DOHH2 (cell line): ENCODE data around the gene WDR27.

ENCODE experiments used
- H3F3A ChIP-seq: fragments of 200-600 bp; sonication (generic), shearing (Covaris generic); 2 replicates; pipeline ENCODE4 v1.6.0; 2016; ENCODE audit warnings: antibody characterized with exemption, mild to moderate bottlenecking; ENCODE audit not compliant: control insufficient read depth, insufficient read depth
- H3K27ac ChIP-seq: fragments of 200-600 bp; sonication (generic); 2 replicates; pipeline ENCODE4 v1.5.1; 2014; ENCODE audit warnings: low read depth, mild to moderate bottlenecking, low read length, moderate library complexity
- H3K27me3 ChIP-seq: fragments of 200-600 bp; sonication (generic); 2 replicates; pipeline ENCODE4 v1.6.1; 2014; ENCODE audit warnings: mild to moderate bottlenecking, low read length, mixed read lengths; ENCODE audit not compliant: control insufficient read depth
- H3K36me3 ChIP-seq: fragments of 200-600 bp; sonication (generic); 2 replicates; pipeline ENCODE4 v1.6.1; 2014; ENCODE audit warnings: mild to moderate bottlenecking, low read length, moderate library complexity, mixed read lengths; ENCODE audit not compliant: control insufficient read depth
- H3K4me1 ChIP-seq: fragments of 200-600 bp; sonication (generic); 2 replicates; pipeline ENCODE4 v1.6.1; 2014; ENCODE audit warnings: mild to moderate bottlenecking, low read length, mixed read lengths; ENCODE audit not compliant: control insufficient read depth
- H3K4me2 ChIP-seq: fragments of 200-600 bp; sonication (generic); 2 replicates; pipeline ENCODE4 v1.6.0; 2014; ENCODE audit warnings: mild to moderate bottlenecking, low read length, moderate library complexity
- H3K4me3 ChIP-seq: fragments of 200-600 bp; sonication (generic); 2 replicates; pipeline ENCODE4 v1.5.1; 2014; ENCODE audit warnings: mild to moderate bottlenecking, low read length, mixed read lengths
- H3K79me2 ChIP-seq: fragments of 200-600 bp; sonication (generic); 2 replicates; pipeline ENCODE4 v1.6.1; 2014; ENCODE audit warnings: mild to moderate bottlenecking, low read length, mixed read lengths; ENCODE audit not compliant: control insufficient read depth
- H3K9me2 ChIP-seq: fragments of 200-600 bp; sonication (generic); replicated peaks from 2 replicates; pipeline ENCODE4 v1.6.1; 2014; ENCODE audit warnings: mild to moderate bottlenecking, low read length, mixed read lengths; ENCODE audit not compliant: control insufficient read depth
- H3K9me3 ChIP-seq: fragments of 200-600 bp; sonication (generic); 2 replicates; pipeline ENCODE4 v1.6.1; 2014; ENCODE audit warnings: antibody characterized with exemption, low read length, mixed read lengths; ENCODE audit not compliant: control insufficient read depth, insufficient read depth
- H4K20me1 ChIP-seq: fragments of 200-600 bp; sonication (generic); 2 replicates; pipeline ENCODE4 v1.6.0; 2014; ENCODE audit warnings: low read depth, mild to moderate bottlenecking, antibody characterized with exemption, low read length, moderate library complexity; ENCODE audit not compliant: control insufficient read depth, insufficient read depth
- EZH2phosphoT487 ChIP-seq: fragments of 200-600 bp; sonication (generic); IDR thresholded peaks from 2 replicates; pipeline ENCODE4 v1.6.1; 2017; ENCODE audit warnings: borderline replicate concordance, mild to moderate bottlenecking, antibody characterized with exemption, low read length, moderate library complexity, mixed read lengths
- TF ChIP-seq, protein P1 (sequence below): fragments of 200-600 bp; sonication (generic); IDR thresholded peaks from one replicate; pipeline ENCODE4 v1.5.1; 2014; ENCODE audit warnings: antibody characterized with exemption, mild to moderate bottlenecking, low read depth, low read length; ENCODE audit not compliant: poor library complexity, severe bottlenecking

Gene WDR27

DNA sequence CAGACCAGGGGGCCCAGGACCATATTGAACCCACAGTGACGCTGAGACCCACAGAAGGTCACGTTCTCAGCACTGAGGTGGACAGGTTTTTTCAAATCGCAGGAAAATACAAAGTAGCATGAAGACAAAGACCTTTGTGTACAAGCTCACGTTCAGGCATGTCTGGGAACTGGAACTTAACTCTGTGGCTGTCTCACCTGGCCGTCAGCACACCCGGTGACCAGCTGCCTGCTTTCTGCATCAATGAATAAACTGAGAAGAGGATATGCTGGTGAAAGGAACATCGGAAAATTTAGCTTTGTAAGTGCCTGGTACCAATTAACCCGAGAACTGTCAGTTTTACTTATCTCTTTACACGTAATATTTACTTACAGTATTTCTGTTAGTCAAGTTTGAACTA, 36.5 kb downstream of the WDR27 start:
- peaks cover 63% of the 10 kb centered on the region for H3K36me3 ChIP-seq
- TF ChIP-seq EZH2phosphoT487, result no peak
- TF ChIP-seq, protein P1, sequence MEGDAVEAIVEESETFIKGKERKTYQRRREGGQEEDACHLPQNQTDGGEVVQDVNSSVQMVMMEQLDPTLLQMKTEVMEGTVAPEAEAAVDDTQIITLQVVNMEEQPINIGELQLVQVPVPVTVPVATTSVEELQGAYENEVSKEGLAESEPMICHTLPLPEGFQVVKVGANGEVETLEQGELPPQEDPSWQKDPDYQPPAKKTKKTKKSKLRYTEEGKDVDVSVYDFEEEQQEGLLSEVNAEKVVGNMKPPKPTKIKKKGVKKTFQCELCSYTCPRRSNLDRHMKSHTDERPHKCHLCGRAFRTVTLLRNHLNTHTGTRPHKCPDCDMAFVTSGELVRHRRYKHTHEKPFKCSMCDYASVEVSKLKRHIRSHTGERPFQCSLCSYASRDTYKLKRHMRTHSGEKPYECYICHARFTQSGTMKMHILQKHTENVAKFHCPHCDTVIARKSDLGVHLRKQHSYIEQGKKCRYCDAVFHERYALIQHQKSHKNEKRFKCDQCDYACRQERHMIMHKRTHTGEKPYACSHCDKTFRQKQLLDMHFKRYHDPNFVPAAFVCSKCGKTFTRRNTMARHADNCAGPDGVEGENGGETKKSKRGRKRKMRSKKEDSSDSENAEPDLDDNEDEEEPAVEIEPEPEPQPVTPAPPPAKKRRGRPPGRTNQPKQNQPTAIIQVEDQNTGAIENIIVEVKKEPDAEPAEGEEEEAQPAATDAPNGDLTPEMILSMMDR, result no peak
- no peaks in the 10 kb centered on the region for H3K9me2 ChIP-seq
- H3K79me2 ChIP-seq, result no peaks in the 10 kb centered on the region
- H3F3A ChIP-seq, result no peaks in the 10 kb centered on the region
- no peaks in the 10 kb centered on the region for H4K20me1 ChIP-seq
- H3K4me2 ChIP-seq, result no peak overlapping the region
- no peak overlapping the region for H3K4me3 ChIP-seq
- H3K4me1 ChIP-seq, result no peaks in the 10 kb centered on the region
- no peaks in the 10 kb centered on the region for H3K27me3 ChIP-seq
- no peak overlapping the region for H3K27ac ChIP-seq
- no peaks in the 10 kb centered on the region for H3K9me3 ChIP-seq

DNA sequence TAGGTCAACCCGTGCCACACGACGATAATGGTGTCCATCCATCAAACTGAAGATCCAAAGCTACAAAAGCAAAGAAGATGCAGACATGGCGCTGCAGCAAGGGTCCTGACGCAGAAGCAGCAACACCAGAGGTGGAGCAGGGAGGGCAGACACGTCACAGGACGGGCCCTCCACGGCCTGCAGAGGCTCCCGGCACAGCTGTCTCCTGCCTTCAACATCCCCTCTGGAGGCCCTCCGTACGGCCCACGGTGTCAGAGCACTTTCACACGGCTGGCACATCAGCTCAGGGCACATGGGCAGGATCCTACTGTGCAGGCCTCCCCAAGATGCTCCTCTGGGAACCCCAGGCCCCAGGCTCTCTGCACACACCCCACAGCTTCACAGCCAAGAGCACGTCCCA, 37.6 kb downstream of the WDR27 start:
- Histone ChIP-seq H3K9me3 (no peaks in the 10 kb centered on the region), H3K36me3 (peaks cover 62% of the 10 kb centered on the region), H4K20me1 (no peaks in the 10 kb centered on the region)

DNA sequence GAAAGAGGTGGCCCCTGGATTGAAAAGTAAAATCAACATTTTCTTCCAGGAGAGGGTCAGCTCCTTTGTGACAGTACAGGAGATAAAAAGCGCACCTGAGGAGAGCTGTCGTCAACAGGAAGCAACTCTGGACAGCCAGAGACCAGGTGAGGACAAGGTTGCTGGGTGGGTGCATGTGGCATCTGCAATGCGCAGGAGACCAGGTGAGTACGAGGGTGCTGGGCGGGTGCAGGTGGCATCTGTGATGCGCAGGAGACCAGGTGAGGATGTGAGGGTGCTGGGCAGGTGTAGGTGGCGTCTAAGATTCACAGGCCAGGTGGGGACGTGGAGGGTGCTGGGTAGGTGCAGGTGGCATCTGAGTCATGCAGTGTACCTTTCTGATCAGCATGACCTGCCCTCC, 38.4 kb downstream of the WDR27 start:
- Histone ChIP-seq H3K36me3 (peaks cover 60% of the 10 kb centered on the region), H3K9me2 (no peaks in the 10 kb centered on the region), H3K4me1 (no peaks in the 10 kb centered on the region), H3K4me2 (no peak overlapping the region), H4K20me1 (no peaks in the 10 kb centered on the region), H3K4me3 (no peak overlapping the region), H3K27ac (no peak overlapping the region), H3K79me2 (no peaks in the 10 kb centered on the region), H3F3A (no peaks in the 10 kb centered on the region), H3K9me3 (no peaks in the 10 kb centered on the region), H3K27me3 (no peaks in the 10 kb centered on the region)
- no peak for TF ChIP-seq EZH2phosphoT487
- TF ChIP-seq, protein P1, result no peak

More for the DNA sequence above, 37.6 kb downstream of the WDR27 start:
- Histone ChIP-seq H3F3A (no peaks in the 10 kb centered on the region), H3K27ac (no peak overlapping the region), H3K4me3 (no peak overlapping the region), H3K4me1 (no peaks in the 10 kb centered on the region), H3K9me2 (no peaks in the 10 kb centered on the region), H3K79me2 (no peaks in the 10 kb centered on the region), H3K27me3 (no peaks in the 10 kb centered on the region), H3K4me2 (no peak overlapping the region)
- TF ChIP-seq, protein P1, result no peak
- no peak for TF ChIP-seq EZH2phosphoT487

DNA sequence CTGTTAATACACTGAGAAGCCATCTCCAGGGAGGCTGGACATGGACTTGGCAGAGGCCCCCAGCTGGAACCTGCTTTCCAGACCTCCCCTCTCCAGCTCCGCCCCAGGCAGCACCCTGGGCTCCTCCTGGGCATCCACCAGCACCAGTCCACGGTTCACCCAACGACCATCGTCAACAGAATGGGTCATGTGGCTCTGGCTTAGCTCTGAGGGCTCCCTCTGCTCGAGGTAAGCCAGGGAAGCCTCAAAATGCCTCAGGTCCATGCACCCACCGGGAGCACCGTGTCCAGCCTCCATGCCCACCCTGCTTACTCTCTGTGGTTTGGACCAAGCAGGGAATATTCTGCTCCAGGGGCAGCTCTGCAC, 40.5 kb downstream of the WDR27 start:
- no peak overlapping the region for H3K4me3 ChIP-seq
- peaks cover 57% of the 10 kb centered on the region for H3K36me3 ChIP-seq
- no peaks in the 10 kb centered on the region for H3K79me2 ChIP-seq
- TF ChIP-seq, protein P1, result no peak
- no peak for TF ChIP-seq EZH2phosphoT487
- no peaks in the 10 kb centered on the region for H3K4me1 ChIP-seq
- H3K4me2 ChIP-seq, result no peak overlapping the region
- no peaks in the 10 kb centered on the region for H3K27me3 ChIP-seq
- H3F3A ChIP-seq, result no peaks in the 10 kb centered on the region
- H3K9me3 ChIP-seq, result no peaks in the 10 kb centered on the region
- no peaks in the 10 kb centered on the region for H3K9me2 ChIP-seq
- H3K27ac ChIP-seq, result no peak overlapping the region
- no peaks in the 10 kb centered on the region for H4K20me1 ChIP-seq
